HG02588 (cell line): ENCODE data around the gene DCXR.

ENCODE experiments used
- ATAC-seq: cut with Tn5 transposase; IDR thresholded peaks from one replicate; pipeline ENCODE4 v1.9.1; 2021; ENCODE audit warnings: mild to moderate bottlenecking, moderate library complexity; ENCODE audit not compliant: unreplicated experiment

Gene DCXR

DNA sequence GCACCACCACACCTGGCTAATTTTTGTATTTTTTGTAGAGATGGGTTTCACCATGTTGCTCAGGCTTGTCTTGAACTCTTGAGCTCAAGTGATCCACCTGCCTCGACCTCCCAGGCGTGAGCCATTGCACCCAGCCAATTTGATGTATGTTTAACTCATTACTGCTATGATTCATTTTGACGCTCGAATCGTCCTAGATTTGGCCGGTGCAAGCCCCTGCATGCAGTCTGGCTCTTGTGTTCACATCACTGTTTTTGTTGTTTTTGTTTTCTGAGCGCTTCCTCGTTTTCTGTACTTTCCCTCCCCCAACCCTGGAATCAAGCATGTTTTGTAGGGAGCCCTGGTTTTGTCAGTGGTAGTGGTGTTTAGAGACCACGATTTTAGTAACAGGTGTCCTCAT, 35.9 kb upstream of the DCXR start:
- no peak for ATAC-seq

DNA sequence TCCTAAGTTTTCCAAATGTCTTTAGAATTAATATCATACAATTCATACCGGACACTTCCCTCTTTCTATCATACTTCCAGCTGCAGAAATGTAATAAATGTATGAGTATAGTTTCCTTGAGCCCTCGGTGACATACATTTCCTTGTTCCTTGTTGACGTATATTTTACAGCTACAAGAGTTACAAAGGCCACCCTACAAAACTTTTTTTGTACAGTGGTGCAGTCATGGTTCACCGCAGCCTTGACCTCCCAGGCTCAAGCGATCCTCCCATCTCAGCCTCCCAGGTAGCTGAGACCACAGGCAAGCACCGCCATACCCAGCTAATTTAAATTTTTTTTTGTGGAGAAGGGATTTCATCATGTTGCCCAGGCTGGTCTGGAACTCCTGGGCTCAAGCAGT, 35.3 kb upstream of the DCXR start:
- no peak for ATAC-seq

DNA sequence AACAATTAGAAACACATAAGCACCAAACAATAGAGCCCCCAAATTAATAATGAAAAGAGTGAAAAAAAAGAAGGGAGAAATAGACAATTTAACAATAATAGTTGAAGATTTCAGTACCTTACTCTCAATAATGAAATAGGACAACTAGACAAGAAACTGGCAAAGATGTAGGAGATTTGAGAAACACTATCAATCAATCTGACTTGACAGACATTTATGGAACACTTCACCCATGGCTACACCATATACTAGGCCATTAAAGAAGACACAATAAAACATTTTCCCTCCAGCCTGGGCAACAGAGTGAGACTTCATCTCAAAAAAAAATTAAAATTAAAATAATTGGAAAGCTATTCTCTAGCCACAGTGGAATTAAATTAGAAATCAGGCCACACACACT, 33.1 kb upstream of the DCXR start:
- no peak for ATAC-seq

DNA sequence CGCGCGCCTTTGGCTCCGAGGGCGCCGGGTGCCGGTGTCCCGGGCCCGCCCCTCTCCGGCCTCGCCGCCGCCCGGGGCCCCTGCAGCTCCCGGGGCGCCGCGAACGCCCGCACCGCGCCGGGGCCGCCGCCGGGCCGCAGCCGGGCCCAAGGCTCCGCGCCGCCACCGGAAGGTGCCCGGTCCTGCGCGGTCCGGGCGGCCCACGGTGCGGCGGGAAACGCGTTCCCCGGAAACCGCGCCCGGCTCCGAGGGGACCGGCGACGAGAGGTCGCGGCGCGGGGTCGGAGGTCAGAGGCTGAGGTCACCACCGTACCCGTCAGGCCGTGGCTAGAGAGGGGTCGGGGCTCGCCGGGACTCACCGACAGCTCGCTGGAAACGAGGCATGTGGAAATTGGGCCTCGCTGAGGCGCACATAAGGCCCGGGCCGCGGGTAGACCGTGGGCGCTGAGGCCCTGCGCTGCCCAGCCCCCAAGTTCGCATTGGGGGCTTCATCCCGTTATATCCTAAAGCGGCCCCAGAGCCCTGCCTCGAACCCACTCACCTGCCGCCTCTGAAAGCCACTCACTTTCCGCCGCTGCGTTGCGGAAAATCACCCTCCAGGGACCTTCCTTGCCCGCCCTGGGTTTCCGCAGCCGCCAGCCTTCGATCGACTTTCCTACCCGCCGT, 28.3 kb upstream of the DCXR start, which contains the start of gene DUS1L:
Gene DUS1L (minus strand): TSS at position 167 of the 666 bp plus-strand sequence. CDS start 745 bp downstream, outside the sequence.
- peak; percentile 71 for ATAC-seq

DNA sequence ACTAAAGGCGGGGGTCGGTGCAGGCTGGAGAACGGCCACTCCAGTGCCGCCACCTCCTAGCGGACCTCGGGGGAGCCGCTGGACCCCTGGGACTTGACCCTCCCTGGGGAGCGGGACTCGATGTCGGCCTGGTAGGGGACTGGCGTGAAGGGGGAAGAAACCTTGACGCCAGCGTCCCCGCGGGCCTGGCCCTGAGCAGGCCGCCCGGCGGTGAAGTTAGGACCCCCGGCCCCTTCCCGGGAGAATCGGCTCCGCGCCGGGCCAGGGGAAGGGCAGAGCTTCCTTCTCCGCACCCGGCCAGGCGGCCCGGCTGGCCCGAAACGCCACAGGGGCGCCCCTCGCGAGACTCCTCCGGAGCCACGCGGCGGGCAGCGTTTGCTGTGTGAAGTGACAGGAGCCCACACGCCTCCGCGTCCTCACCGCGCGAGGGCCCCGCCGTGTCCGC, 27.7 kb upstream of the DCXR start:
- ATAC-seq = peak; percentile 9

DNA sequence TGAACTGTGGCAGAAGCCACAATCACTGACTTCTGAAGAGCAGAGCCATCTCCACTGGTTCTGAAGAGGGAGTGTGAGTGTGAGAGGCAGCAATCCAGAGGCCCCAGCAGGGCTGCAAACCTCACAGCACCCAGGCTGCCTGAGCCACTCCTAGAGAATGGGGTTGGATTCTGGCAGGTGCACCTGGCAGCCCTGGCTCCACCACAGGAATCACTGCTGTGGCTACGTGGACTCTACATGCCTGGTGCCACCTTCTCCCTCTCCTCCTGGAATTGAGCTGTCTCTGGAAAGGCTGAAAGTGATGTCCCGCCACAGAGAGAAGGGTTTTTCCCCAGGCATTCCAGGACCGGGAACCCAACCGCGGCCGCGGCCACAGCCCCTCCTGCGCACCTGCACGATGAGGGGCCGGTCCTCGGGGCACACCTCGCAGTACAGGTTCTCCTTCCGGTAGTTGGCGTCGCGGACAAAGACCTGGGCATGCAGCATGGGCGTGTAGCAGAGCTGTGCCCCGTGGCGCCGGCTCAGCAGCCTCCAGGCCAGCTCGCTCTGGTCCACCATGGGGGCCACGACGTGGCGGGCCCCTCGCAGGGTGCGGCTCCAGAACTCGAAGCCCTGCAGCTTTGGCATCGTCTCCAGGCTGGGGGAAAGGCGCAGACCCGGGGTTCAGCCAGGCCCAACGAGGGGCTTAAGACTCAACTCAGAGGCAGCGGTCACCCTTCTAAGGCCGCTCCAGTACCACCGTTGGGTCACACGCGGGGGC, 27.1 kb upstream of the DCXR start:
- no peak for ATAC-seq

DNA sequence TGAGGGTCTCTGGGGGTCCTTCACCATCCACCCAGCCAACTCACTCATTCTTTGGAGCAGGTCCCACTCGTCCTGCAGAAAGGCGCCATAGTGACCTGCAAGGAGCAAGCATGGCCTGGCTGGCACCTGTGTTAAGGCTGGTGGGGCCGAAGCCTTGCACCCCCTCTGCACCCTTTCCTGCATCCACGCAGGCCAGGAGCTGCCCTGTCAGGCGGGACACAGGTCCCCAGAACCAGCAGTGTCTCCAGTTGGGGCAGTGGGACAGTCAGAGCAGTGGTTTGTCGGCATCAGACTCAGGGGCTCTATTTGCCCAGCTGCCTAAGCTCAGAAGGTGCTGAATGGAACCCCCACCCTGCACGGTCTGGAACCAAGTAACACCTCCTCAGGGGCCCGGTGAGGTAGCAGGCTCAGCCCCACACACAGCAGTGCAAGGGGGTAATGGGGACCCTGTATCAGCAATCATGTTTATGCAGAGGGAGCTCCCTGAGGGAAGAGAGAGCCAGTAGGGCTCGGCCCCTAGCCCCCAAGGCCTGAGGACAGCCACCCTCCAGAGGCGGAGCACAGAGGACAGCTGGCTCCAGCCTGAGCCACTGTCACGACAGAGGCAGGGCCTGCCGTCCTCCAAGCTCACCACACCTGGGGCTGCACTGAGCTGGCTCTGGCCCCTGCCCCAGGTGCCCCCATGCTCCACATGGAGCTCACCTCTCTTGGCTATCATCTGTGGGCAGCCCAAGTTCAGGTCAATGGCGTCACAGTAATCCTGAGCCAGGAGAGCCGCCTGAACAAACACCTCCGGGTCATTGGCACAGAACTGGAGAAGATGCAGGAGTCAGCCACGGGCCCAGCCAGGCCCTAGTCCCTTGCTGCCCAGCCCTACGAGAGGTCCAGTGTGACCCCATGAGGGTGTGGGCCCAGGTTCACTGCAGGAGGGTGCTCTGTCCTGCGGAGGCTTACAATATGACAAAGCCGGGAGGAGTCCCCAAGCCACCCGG, 26.2 kb upstream of the DCXR start:
- ATAC-seq = no peak

DNA sequence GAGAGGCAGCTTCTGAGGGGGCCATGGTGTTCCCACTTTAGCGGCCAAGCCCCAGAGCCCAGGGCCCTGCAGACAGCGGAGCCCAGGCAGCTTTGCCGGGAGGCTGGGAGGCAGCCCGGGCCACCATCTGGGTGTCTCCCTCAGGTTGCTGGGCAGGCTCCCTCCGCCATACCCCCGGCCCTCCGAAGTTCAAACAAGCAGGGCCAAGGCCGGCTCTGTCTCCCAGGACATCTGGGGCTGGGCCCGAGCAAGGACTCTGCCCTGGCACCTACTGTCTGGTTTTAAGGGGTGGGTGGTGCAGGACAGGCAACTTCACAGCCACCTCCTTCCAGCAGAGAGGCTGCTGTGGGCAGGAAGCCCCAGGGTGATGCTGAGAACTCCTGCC, 25.5 kb upstream of the DCXR start:
- ATAC-seq = no peak

DNA sequence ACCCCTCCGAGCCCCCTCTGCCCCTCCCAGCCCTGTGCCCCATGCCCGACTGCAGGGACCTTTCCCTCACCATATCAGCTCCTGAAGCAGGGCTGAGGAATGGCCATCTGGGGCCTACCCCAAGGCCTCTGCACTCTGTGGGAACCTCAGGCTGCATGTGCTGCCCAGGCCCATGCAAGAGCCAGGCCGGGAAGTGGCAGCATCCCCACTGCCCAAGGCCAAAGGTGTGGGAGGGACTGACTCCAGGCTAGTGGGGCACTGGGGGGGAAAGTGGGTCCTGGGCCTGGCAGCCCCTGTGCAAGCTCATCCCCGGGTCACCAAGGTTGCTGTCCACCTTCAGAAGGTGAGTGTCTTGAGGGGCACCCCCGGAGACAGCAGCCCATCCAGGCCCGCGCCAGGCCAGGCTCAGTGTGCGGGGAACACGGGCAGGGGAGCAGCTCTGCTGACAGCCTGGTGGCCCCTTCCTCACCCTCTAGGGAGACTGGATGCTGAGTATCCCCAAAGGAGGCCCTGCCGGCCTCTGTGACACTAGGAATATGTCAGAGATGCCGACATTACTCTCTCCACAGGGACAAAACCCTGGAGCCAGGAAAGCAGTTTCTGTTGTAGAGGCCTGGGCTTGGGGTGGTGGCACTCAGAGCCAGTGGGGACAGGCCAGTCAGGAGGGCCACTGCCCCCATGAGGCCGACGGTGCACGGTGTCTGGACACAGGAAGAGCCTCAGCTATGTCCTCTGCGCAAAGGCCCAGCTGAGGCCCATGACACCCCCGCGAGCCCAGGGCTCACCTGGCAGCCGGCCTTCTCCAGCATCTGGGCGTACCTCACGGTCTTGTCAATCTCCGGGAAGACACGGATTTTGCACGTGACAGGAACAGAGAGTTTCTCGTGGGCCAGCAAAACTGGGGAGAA, 24.8 kb upstream of the DCXR start:
- ATAC-seq = no peak

DNA sequence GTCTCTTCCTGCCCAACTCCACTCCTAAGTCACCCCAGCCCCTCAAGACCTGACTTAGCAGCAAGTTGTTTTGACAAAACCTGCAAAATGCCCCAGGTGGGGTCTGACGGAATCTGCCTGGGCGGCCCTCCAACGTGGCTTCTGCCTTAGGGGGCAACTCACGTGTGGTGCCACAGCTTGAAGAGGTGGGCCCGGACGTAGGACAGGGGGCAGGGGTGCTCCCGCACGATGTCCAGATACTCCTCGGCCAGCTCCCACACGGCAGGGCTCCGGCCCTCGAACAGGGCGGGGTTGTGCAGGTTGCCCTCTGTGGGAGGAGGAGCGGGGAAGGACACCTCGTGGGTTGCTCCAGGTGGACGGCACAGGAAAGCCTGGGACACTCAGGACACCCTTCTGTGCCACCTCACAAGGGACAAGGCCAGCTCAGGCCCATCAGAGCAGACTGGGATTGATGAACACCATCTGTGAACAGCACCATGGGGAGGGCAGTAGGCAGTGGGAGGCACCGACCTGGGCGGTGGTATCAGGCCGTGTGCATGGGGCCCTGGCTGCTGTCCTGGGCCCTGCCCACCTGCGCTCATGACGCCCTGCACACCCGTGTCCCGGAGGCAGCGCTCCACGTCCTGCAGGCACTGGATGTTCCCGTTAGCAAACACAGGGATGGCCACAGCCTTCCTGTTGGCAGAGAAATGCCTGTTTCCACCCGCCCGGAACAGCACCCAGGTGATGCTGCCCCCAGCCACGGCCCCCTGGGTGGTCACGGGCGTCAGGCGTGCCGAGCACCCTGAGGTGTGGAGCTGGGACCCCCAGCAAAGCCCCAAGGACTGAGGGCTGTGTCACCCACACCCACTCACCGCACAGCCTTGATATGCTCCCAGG, 23.8 kb upstream of the DCXR start:
- ATAC-seq = no peak

DNA sequence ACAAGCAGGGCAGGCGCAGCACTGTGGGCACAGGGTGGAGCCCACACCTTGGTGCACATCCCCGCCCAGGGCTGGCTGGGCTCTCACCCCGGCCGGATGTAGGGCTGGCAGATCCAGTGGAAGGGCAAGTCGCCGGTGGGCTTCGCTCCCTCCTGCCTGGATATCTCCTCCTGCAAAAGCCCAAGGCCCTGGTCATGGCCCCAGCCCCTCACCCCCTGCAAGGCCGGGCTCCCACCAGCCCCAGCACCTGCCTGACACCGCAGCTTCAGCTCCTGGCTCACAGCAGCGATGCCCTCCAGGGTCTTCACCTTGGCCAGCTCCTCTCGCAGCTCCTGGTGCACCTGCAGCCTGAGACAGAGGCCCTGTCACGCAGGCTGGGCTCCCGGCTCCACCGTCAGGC, 23.1 kb upstream of the DCXR start:
- no peak for ATAC-seq

DNA sequence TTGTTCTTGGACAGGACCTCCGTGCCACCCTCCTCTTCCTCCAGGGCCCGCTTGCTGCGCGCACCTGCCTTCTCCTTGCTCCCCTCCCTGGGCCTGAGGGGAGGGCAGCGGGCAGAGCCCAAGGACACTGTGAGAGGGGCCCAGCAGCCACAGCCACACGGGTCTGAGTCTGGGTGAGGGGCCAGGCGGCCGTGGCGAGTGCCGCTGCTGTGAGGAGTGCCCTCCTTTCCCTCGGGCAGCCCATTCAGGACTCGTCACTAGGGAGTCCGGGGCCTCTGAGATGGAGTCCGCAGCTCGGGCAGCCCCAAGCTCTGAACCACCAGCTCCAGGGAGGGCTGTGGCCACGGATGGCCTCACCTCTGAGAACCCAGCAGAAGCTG, 22.5 kb upstream of the DCXR start:
- no peak for ATAC-seq

DNA sequence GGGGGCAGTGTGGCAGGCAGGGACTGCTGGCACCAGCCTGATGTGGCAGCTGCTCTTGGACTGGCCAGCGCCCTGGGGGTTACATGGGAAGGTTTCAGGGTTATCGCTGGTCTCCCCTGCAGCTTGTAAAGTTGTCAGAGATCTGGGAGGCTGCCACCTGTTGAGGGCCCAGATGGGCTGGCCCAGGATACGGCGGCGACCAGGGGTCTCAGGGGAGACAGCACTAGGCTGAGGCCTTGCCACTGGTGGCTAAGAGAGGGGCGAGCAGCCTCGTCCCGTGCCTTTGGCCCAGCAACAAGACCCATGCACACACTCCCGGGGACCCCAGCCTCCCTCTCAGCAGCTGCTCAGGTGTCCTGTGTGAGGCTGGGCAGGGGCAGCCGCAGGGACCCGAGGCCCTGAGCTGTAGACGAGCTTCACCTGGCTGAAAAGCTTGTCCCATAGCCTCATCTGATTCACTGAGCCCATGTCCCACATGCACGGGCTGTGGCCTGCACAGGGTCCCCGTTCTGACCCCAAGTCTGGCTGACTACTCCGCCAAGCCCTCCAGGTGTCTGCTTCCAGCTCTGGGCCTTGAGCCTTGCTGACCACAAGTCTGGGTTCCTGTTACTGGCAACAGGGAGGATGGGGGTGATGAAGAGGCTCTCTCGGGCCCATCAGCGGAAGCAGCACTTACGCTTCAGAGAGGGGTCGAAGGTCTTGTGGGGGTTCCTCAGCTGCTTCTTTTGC, 21.9 kb upstream of the DCXR start:
- no peak for ATAC-seq

DNA sequence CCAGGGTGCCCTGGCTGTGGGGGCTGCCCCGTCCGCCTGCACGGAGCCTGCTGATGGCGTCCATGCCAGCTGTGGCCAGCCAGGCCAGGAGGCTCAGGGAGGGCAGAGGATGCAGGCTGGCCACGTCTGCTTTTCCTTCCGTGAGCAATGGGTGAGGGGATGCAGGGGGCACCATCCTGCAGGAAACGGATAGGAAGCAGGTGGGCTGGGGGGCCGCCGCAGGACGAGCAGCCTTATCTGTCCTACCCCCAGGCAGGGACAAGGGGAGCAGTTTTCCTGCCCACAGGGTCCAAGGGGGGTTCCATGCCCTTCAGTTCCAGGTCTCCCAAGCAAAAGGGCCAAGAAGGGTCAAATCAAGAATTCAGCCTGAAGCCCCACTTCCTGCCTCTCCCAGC, 21.4 kb upstream of the DCXR start:
- ATAC-seq = no peak

DNA sequence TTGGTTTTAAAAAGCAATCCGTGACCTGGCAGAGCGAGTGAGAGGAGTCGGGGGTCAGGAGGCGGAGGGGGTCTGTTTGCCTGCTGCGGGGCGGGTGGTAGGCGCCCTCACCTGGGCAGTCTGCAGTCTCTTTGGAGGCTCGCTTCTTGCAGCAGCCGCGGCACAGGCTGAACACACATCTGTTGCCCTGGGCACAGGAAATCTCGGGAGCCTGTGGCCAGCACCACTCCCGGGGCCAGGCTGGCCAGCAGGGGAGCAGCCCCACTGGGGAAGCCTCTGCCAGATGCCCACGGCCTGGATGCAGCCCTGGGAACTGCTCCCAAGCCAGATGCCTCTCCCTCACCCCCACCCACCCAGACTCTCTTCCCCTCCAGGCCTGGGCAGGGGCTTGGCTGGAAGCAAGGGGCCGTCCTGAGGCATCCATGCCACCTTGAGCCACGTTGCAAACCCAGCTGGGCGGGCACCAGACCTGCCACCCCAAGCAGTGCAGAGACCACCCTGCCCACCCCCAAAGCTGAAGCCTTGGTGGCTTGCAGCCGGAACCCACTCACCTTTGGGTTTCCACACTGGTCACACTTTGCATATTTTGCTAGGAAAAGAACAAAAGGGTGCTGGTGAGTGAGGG, 20.8 kb upstream of the DCXR start:
- ATAC-seq = no peak

DNA sequence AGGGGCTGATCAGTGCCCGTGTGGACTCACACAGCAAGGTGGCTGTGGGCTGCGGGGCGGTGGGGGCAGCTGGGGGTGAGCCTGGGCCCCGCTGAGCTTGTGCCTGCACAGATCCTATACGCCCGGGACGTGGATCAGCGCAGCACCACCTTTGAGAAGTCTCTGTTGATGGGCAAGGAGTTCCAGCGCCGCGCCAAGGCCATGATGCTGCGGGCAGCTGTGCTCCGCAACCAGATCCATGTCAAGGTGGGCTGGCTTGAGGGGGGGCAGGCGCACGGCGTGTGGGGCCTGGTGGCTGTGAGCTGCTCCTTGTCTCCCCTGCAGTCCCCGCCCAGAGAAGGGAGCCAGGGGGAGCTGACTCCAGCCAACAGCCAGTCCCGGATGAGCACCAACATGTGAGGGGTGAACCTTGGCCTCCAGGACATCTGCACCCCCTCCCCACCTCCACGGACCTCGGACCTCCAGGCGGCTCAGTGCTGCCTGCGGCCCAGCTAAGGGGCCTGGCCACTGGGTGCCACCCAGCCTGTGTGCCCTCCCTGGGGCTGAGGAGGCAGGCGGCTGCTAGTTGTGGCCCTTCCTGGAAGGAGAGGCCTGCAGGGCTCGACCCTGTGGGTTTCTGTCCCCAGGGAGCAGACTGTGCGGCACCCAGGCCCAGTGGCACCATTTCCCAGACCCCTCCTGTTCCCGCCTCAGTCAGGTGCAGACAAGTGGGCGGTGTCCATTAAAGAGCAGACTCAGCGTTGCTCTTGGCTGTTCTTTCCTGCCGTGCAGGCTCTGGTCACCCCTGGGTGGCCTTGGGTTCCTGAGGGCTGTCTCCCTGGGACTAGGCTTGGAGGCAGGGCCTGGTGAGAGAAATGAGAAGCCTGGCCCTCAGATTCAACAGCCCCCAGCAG, 19.5 kb upstream of the DCXR start:
- ATAC-seq = no peak
